HG03442 (cell line): ENCODE results near the gene PCIF1.

ENCODE experiments used
- ATAC-seq: cut with Tn5 transposase; IDR thresholded peaks from one replicate; pipeline ENCODE4 v1.9.1; 2021; ENCODE audit warnings: mild to moderate bottlenecking, moderate library complexity; ENCODE audit not compliant: unreplicated experiment

The PCIF1 gene

GRCh38 chr20:45904583-45905504, 29.6 kb upstream of the PCIF1 start:
- ATAC-seq: no peak

GRCh38 chr20:45905505-45906079, 28.9 kb upstream of the PCIF1 start:
- no peak for ATAC-seq

GRCh38 chr20:45907219-45907948, 27.1 kb upstream of the PCIF1 start:
- no peak for ATAC-seq

- no peak for ATAC-seq
Measured at GRCh38 chr20:45908084-45908483, 26.4 kb upstream of the PCIF1 start.

- no peak for ATAC-seq
Measured at GRCh38 chr20:45909336-45909808, 25.1 kb upstream of the PCIF1 start.

GRCh38 chr20:45909817-45910669, 24.4 kb upstream of the PCIF1 start:
- ATAC-seq: no peak

- peak; percentile 79 for ATAC-seq
Measured at GRCh38 chr20:45910670-45911485, 23.6 kb upstream of the PCIF1 start.

- ATAC-seq: no peak
Measured at GRCh38 chr20:45911486-45912343, 22.8 kb upstream of the PCIF1 start, which contains the start of gene PLTP. Gene PLTP, minus strand, starts transcription at chr20:45912155. Its CDS starts 703 bp downstream, at chr20:45911452.

GRCh38 chr20:45912344-45912682, 22.2 kb upstream of the PCIF1 start:
- no peak for ATAC-seq

GRCh38 chr20:45913116-45913515, 21.4 kb upstream of the PCIF1 start:
- ATAC-seq: no peak

GRCh38 chr20:45917790-45918141, 16.7 kb upstream of the PCIF1 start:
- ATAC-seq: no peak

- ATAC-seq: no peak
Measured at GRCh38 chr20:45918182-45918737, 16.2 kb upstream of the PCIF1 start.

- no peak for ATAC-seq
Measured at GRCh38 chr20:45918779-45919537, 15.5 kb upstream of the PCIF1 start.

- no peak for ATAC-seq
Measured at GRCh38 chr20:45919542-45920399, 14.7 kb upstream of the PCIF1 start.

- no peak for ATAC-seq
Measured at GRCh38 chr20:45920462-45921336, 13.8 kb upstream of the PCIF1 start.
